NOMO-1 (cell line): Measurements from ENCODE around the gene LMO4.

ENCODE experiments used
- DNase-seq, 2 experiments: peaks; one replicate each; lab custom pipeline; 2025; ENCODE audit not compliant: unreplicated experiment in 2 of 2; lab: John Stamatoyannopoulos, UW

The LMO4 gene, protein sequence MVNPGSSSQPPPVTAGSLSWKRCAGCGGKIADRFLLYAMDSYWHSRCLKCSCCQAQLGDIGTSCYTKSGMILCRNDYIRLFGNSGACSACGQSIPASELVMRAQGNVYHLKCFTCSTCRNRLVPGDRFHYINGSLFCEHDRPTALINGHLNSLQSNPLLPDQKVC

GRCh38 chr1:87328272-87329050 is at the start of gene LMO4:
Gene LMO4, plus strand, starts transcription at chr1:87328880. Its CDS starts 3,136 bp downstream, at chr1:87332016.
- peak; percentile 96 to 97 for DNase-seq

GRCh38 chr1:87279536-87279875 is 49.2 kb upstream of the LMO4 start:
- no peak for DNase-seq

DNA sequence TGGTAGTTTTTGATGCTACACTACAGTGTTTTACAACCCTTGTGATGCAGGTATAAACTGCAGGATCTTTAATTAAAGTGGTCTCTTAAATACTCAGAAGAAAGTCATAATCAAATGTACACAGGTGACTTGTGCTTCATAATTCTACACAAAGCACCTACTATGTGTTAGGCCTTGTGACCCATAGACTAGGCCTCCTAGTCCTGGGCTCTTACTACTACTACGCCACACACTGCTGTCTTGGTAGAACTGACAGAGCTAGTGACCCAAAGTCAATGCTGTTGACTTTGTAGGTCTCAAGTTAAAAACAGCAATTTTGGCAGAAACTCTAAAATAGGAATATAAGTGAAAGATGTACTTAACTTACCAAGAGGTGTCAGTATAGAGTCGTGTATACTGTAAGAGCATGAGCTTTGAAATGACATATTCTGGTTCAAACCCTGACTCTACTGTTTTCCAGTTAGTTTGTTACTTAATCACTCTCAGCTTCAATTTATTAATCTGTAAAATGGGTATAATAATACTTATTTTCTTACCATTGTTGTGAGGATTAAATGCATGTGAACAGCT is 48.6 kb upstream of the LMO4 start:
- peak in 1 of 2 experiments; percentile 29 for DNase-seq

DNA sequence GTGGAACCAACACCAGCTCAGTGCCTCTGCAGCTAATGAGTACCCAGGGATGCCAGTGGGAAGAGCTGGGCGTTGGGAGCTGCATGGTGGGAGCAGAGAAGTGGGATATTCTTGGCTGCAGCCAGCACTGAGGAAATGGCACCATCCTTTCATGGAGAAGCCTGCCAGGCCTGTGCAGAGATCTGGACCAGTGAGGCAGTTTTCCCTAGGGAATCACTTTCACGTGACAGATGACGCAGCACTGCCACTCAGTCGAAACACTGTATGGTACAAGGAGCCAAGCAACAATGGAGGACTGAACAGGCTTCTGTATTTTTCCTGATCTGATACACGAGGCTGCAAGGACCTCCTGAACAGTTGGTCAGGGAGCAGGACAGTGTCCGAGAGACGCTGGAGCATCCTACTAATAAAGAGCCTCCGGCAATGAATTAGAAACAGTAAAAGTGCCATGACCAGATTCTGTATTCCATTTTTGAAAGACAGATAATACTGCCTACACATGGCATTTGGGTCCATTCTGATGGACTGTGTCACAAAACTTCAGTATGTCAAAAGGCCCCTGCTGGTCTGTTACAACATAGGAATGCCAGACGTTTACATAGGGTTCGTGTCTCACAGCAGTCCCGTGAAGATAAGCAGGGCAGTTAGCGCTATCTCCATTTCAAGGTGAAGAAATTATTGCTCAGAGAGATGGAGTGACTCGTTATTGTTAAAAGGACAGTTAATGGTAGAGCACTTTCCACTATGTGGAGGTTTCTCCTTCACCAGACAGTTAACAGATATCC is 44.0 kb upstream of the LMO4 start:
- DNase-seq, result no peak

GRCh38 chr1:87291107-87291506 is 37.6 kb upstream of the LMO4 start:
- no peak for DNase-seq

DNA sequence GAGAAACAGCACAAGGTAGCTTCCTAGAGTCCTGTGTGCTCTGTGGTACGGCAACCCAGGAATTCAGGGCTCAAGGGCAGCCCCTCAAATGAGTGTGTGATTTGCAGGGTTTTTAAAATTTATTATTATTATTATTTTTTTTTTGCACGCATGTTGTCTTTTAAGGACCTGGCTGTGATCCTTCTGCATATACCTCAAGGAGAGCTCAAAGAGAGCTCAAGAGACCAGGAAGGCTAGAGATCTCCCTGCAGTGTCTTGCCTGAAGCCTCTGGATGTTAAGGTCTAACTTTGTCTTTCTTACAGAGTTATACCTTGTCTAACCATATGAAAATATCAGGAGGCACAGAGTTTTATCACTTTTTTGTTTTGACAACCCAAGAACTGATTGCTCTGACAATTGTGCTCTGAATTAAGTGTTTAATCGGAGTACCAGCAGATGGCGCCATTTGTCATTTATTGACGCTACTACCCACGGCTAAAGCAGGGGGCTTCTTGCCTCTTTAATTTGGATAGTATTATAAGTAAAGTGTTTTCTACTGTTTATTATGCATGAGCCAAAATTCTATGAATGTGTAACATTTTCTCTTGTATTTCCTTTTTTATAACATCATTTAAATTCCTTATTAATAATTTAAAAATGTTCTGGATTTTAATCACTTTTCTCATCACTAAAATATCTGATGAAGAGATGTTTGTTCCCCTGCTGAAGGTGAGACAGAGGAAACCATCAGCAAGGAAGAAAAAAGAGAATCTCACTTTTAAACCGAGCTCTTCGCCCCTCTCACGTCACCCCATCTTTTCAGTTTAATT is 35.8 kb upstream of the LMO4 start:
- DNase-seq, result peak; percentile 8 to 70

- DNase-seq, result no peak
Measured at GRCh38 chr1:87294633-87295032, 34.0 kb upstream of the LMO4 start.

DNA sequence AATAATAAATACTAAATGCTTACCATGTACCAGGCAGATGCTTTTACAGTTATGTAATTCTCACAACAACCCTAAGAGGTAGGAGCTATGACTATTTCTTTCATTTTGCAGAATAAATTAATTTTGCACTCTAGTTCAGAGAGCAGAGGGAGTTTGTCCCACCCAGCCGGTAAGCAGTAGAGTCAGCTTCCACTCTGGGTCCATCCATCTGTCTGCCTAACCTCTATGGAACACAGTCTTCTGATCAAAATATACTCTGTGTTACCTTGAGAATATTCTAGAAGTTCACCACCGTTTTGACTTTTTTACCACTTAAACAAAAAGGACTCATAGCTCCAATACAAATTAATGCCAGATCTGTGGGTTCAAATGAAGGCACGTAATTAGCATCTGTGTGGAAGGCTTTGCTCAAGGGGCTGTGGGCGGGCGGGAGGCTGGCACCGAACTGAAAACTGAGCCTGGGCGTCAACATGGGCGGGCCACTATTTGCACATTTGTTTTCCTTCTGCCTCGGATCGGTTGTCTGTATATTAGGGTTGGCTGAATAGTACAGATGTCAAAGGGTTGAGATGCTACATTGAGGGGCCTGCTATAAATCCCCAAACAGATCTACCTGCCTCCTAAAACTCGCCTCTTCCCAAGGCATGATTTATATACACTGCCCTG is 33.1 kb upstream of the LMO4 start:
- no peak for DNase-seq

DNA sequence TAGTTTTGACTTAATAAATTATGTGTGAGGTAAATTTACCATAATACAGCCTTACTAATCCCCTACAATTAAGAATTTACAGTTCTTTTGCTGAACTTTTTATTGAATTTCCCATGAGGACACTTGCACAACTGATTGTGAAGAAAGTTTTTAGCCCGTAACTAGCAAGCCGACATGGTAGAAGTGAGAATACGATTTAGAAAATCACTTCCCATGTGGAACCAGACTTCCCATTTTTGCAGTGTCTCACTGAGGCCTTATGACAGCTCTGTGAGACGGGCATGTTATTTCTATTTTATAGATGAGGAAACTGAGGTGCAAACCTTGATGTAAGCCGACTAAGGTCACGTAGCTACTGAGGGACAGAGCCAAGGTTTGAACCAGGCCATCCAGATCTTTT is 32.5 kb upstream of the LMO4 start:
- DNase-seq, result peak; percentile 42 to 71

- DNase-seq, result no peak
Measured at GRCh38 chr1:87299661-87300060, 29.0 kb upstream of the LMO4 start.

DNA sequence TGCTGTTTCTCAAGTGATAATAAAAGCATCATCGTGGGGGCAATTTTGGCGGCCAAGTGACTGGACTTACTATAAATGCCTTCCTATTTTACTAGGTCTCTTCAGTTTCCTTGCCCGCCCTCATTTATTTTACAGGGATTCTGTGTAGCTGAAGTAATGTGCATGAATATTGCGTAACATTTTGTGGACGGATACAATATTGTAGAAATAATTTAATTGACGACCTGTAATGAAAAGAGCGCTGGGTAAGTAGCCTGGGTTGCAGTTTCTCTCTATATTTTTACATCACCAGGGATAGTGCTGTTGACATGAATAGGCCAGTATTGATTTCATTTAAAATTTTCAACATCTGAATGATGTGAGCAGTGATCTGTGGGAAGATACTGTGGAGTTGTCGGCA is 28.1 kb upstream of the LMO4 start:
- no peak for DNase-seq

DNA sequence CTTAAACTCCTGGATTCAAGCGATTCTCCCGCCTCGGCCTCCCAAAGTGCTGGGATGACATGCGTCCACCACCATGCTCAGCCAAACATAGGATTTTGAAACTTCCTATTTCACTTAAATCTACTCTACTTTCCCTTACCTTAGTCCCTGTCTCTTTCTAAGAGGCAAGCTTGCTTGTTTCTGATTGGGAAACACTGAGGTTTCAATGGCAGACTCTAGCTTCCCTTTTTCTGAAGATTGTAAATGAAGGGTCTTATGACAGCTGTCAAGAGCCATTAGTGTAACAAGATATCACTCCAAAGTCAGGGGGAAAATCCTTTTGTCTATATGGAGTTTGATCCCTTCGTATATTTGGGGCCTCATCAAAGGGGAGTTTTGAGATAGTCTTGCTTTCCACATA is 23.5 kb upstream of the LMO4 start:
- DNase-seq, result peak; percentile 60 to 93

DNA sequence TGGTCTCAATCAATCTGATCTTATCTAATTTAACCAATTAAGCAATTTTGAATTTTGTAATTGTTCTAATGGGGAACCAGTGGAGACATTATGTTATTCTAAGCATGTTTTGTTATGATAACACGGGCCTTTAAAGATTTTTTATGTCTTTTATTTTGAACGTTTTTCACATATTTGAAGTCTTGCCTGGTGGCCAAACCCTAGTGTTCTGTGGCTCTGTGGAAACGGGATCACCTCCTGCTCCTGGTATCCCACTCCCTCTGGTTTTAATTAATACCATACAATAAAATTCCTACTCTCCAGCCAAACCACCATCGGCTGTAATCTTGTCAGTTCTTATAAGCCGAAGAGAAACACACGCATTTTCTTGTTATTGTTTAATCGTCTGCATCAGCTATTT is 22.9 kb upstream of the LMO4 start:
- DNase-seq, result no peak

GRCh38 chr1:87307306-87307705 is 21.4 kb upstream of the LMO4 start:
- DNase-seq, result no peak

DNA sequence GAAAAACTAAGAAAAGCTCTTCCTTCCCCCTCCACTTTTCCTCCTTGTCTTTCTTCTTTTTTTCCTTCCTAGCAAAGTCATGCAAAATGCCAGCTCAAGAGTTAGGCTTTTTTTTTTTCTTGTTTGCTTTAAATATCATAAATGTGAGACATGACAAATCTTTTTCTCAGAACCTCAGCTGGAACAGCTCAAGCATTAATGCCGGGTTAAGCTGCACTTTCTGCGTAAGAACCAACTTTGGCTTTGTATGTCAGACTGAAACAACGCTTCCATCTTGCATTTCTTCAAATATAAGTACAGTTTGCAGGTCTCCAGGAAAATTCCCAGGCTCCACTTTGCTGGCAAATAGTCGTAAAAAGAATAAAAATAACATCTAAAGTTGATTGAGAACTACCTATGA is 20.7 kb upstream of the LMO4 start:
- DNase-seq, result no peak

GRCh38 chr1:87314091-87314490 is 14.6 kb upstream of the LMO4 start:
- peak; percentile 44 to 72 for DNase-seq

DNA sequence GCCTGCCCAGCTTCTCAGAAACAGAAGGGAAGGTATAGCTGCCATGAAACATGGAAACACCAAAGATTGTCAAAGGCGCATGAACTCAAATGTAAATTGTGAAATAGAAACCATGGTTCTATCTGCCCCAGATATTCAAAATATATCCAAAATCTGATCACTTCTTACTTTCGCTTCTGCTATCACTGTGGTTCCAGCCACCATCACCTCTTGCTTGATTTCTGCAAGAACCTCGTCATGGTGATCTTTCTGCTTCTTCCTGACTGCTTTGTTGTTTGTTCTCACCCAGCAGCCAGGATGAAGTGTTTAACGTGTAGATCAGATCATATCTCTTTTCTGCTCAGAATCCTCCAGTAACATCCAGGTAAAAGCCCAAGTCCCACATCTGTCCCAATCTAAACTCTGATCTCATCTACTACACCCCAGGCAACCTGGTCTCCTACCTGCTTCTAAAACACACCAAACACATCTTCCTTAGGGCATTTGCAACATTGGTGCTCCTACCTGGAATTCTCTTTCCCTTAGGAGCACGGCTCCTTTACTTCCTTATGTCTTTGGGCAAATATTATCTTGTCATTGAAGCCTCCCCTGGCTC is 10.5 kb upstream of the LMO4 start:
- peak; percentile 32 to 72 for DNase-seq

DNA sequence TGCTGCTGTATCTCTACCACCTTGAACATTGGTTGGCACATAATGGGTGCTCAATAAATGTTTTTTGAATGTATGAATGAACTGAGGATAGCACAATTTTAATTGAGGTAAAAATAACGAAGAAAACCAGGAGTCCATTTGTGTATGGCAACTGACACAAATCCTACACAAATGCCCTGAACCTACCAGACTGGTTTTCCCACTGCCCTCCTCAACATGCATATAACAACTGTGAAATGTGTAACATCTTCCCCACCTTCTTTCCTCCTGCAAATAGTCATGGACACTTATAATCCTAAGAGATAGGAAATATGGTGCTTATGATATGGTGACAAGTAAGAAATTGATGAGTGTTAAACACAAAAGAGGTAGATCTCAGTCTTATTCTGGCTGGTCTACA is 9.9 kb upstream of the LMO4 start:
- DNase-seq, result no peak

DNA sequence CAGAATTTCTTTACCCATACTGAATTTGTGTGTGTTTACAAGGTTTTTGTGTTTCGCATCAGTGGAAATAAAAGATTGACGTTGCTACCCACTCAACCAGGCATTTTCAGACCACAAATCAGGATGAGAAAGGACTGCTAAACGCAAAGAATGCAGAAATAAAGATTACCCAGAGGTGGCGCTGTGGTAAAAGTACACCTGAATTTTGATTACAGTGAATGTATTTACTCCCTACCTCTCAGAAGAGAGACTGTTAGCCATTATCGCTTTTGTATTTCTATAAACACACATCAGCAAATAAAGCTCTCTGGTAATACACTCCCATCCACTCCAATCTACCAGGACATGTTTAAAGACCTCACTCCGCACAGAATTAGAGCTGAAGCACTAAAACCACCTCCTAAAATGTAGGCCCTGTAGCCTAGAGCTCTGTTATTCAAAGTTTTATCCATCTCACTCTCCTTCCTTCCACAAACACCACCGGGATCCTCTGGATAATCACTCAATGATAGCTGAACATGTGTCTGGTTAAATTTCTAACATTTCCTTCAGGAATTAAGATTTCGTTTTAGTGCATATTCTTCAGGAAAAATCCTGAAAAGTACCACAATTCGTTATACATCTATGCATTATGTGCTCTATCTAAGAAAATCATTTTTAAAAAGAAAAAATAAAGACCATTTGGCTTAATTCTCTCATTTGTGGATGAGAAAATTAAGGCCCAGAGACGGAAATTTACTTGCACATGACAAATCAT is 2.5 kb upstream of the LMO4 start:
- peak in 1 of 2 experiments; percentile 28 for DNase-seq
